NB4 (cell line): ENCODE data around the gene ZSCAN26.

Experiments used
- DNase-seq: peaks from one replicate; pipeline ENCODE4 v3.0.0; 2010; ENCODE audit warnings: low read depth
- H3K4me3 ChIP-seq: one replicate; pipeline ENCODE4 v1.5.1; 2011; ENCODE audit warnings: mild to moderate bottlenecking, low read depth, low read length, moderate library complexity
- CTCF ChIP-seq: IDR thresholded peaks from one replicate; pipeline ENCODE4 v1.5.1; 2012; ENCODE audit warnings: low read depth, low read length
- MAX ChIP-seq: IDR thresholded peaks from 2 replicates; pipeline ENCODE4 v1.6.1; 2011; ENCODE audit warnings: low read depth, low read length
- MYC ChIP-seq: IDR thresholded peaks from 2 replicates; pipeline ENCODE4 v1.6.1; 2011; ENCODE audit warnings: low read depth, low read length
- POLR2A ChIP-seq: IDR thresholded peaks from 2 replicates; pipeline ENCODE4 v1.6.1; 2011; ENCODE audit warnings: mild to moderate bottlenecking; ENCODE audit not compliant: insufficient read length; ENCODE audit errors: extremely low read depth

The ZSCAN26 gene

GRCh38 chr6:28323813-28324424 is 57.0 kb downstream of the ZSCAN26 start:
- TF ChIP-seq MAX (no peak), MYC (no peak), CTCF (no peak), POLR2A (no peak)
- DNase-seq = no peak
- H3K4me3 ChIP-seq = no peak overlapping the region

- DNase-seq = no peak
- no peak overlapping the region for H3K4me3 ChIP-seq
- TF ChIP-seq MYC (no peak), MAX (no peak), CTCF (no peak), POLR2A (no peak)
Observed at GRCh38 chr6:28326371-28326948, 59.5 kb downstream of the ZSCAN26 start.
